Stimulated activated CD8-positive, alpha-beta memory T cell treated with anti-CD3 and anti-CD28 coated beads, Interleukin-15, amount 100 ng/mL, for 1 hour (primary cell): Measurements from ENCODE around the gene DPEP2.
"Not testable (repeated sequence)": the region's sequence is repeated elsewhere in the genome, so short reads cannot be mapped to it uniquely, and the experiment has no call there.

Source experiments
- DNase-seq: peaks from one replicate; pipeline ENCODE4 v3.0.0-alpha.2; 2020; ENCODE audit warnings: low read depth

The DPEP2 gene

GRCh38 chr16:68005786-68006286 lies 6.6 kb upstream of the DPEP2 start:
- no peak for DNase-seq

GRCh38 chr16:68005211-68005610 lies 5.9 kb upstream of the DPEP2 start:
- DNase-seq = no peak

GRCh38 chr16:68003031-68003430 lies 3.7 kb upstream of the DPEP2 start:
- no peak for DNase-seq

GRCh38 chr16:68000450-68000849 lies 1.2 kb upstream of the DPEP2 start:
- DNase-seq = no peak

GRCh38 chr16:67999985-68000384 lies 701 bp upstream of the DPEP2 start:
- DNase-seq = no peak

GRCh38 chr16:67998231-67998778 lies 979 bp downstream of the DPEP2 start:
- DNase-seq = not testable (repeated sequence)

- DNase-seq = no peak
Measured at GRCh38 chr16:67996666-67997065, 2.6 kb downstream of the DPEP2 start.

- no peak for DNase-seq
Measured at GRCh38 chr16:67995423-67995822, 3.9 kb downstream of the DPEP2 start.

- not testable (repeated sequence) for DNase-seq
Measured at GRCh38 chr16:67994040-67994408, 5.3 kb downstream of the DPEP2 start.

- peak; percentile 51 for DNase-seq
Measured at GRCh38 chr16:67993207-67994039, 5.9 kb downstream of the DPEP2 start.

- no peak for DNase-seq
Measured at GRCh38 chr16:67992661-67993206, 6.5 kb downstream of the DPEP2 start.

GRCh38 chr16:67990018-67990386 lies 9.3 kb downstream of the DPEP2 start:
- DNase-seq = no peak

- DNase-seq = no peak
Measured at GRCh38 chr16:67989322-67990017, 9.8 kb downstream of the DPEP2 start.

GRCh38 chr16:67988675-67989074 lies 10.6 kb downstream of the DPEP2 start:
- no peak for DNase-seq

GRCh38 chr16:67987460-67988160 lies 11.7 kb downstream of the DPEP2 start:
- no peak for DNase-seq

GRCh38 chr16:67986949-67987348 lies 12.3 kb downstream of the DPEP2 start:
- DNase-seq = no peak

- DNase-seq = no peak
Measured at GRCh38 chr16:67982011-67982696, 17.1 kb downstream of the DPEP2 start.

GRCh38 chr16:67979955-67980678 lies 19.2 kb downstream of the DPEP2 start, which contains the start of gene DPEP3:
Gene DPEP3 (minus strand): TSS chr16:67980499. CDS start chr16:67980380, 119 bp downstream.
- no peak for DNase-seq

- no peak for DNase-seq
Measured at GRCh38 chr16:67977469-67978227, 21.6 kb downstream of the DPEP2 start.

GRCh38 chr16:67977005-67977404 lies 22.3 kb downstream of the DPEP2 start:
- DNase-seq = no peak
